ENCODE results near the gene PRRC2C. TPM values are rescaled to one million over a fixed set of nuclear protein-coding genes. Genes with fewer than 3 reads are reported as not detected.

The PRRC2C gene
- total and polyA plus RNA-seq, 2 experiments from 2014 or later, result 47.0 to 88.9 TPM

DNA sequence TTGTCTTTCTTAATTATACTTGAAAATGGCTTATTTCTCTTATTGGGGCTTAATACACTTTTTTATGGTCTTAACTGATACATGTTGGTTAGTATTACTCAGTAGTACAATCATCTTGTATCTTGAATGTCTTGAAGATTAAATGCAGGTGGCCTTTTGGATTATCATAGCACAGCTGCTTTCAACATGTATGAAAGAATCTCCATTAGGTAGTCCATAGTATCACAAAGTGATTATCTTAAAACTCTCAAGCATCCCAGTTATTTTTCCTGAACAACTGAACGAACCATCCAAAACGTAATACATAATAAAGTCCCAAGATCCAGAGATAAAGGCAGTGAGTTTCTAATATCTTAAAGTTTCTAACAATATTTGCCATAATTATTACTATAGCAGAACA, 85.0 kb downstream of the PRRC2C start:
- Histone ChIP-seq H3K9me3 (ENCODE audit: low read depth) (no peaks in the 10 kb centered on the region), H3K9ac (no peak overlapping the region), H3K79me2 (ENCODE audit: insufficient read depth) (peaks cover 56% of the 10 kb centered on the region), H2AFZ (no peak overlapping the region), H3F3A (ENCODE audit: insufficient read depth) (0 out of 2 replicates have a peak, but pooled peaks cover 6% of the 10 kb centered on the region), H3K36me3 (ENCODE audit: low read depth) (peaks cover 80% of the 10 kb centered on the region), H3K27ac (no peak overlapping the region), H3K4me1 (ENCODE audit: insufficient read depth) (no peaks in the 10 kb centered on the region), H3K4me3 (no peak overlapping the region), H3K4me2 (ENCODE audit: unreplicated experiment) (no peak overlapping the region), H3K9me2 (ENCODE audit: insufficient read depth) (no peaks in the 10 kb centered on the region), H3K27me3 (replicated peaks; ENCODE audit: insufficient read depth) (no peaks in the 10 kb centered on the region), H4K20me1 (ENCODE audit: insufficient read depth) (no peaks in the 10 kb centered on the region)
- in situ Hi-C loops (cut with MboI), result no loop called here
- 63 to 71% methylated on average over 2 of the region's 2 CpGs for WGBS, 2 experiments (ENCODE audit: low coverage in 1 of 2, low lambda C conversion rate in 2 of 2, missing lambda C conversion rate in 2 of 2)
- TF ChIP-seq EZH2 (IDR thresholded peaks at IDR 0.05; ENCODE audit: insufficient read depth, poor library complexity, severe bottlenecking), result no peak
- no peak for TF ChIP-seq EZH2phosphoT487 (IDR thresholded peaks at IDR 0.05; ENCODE audit: insufficient read depth, low read depth)
- no peak for DNase-seq

DNA sequence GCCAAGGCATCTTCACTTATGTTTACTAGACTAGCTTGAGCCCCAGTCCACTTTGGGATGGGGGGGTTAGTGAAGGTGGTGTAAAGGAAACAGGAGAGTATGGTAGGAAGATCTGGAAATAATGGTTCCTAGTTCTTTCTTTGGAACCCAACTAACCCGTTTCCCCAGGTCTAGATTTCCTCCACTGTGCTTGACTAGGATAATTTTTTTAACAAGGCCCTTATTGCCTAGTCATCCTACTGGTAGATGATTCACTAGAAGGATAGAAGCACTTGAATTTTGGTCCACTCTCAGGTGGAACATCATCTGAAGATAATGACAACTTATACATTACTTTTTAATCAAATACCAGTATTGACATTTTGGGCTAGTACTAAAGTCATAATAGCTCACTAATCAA, 90.8 kb downstream of the PRRC2C start:
- Histone ChIP-seq H3K9me3 (ENCODE audit: low read depth) (no peaks in the 10 kb centered on the region), H3K9ac (no peak overlapping the region), H3K4me1 (ENCODE audit: insufficient read depth) (no peaks in the 10 kb centered on the region), H2AFZ (no peak overlapping the region), H3K36me3 (ENCODE audit: low read depth) (peaks cover 88% of the 10 kb centered on the region), H3K79me2 (ENCODE audit: insufficient read depth) (peaks cover 29% of the 10 kb centered on the region), H3F3A (ENCODE audit: insufficient read depth) (no peaks in the 10 kb centered on the region), H3K27me3 (replicated peaks; ENCODE audit: insufficient read depth) (no peaks in the 10 kb centered on the region), H3K9me2 (ENCODE audit: insufficient read depth) (no peaks in the 10 kb centered on the region), H4K20me1 (ENCODE audit: insufficient read depth) (no peaks in the 10 kb centered on the region), H3K4me3 (no peak overlapping the region), H3K27ac (no peak overlapping the region), H3K4me2 (ENCODE audit: unreplicated experiment) (no peak overlapping the region)
- peak; percentile 14 for DNase-seq
- in situ Hi-C loops (cut with MboI), result no loop called here
- WGBS, 2 experiments (ENCODE audit: low coverage in 1 of 2, low lambda C conversion rate in 2 of 2, missing lambda C conversion rate in 2 of 2), result 67 to 77% methylated on average over 1 of the region's 1 CpG
- TF ChIP-seq EZH2phosphoT487 (IDR thresholded peaks at IDR 0.05; ENCODE audit: insufficient read depth, low read depth) (no peak), EZH2 (IDR thresholded peaks at IDR 0.05; ENCODE audit: insufficient read depth, poor library complexity, severe bottlenecking) (no peak)

DNA sequence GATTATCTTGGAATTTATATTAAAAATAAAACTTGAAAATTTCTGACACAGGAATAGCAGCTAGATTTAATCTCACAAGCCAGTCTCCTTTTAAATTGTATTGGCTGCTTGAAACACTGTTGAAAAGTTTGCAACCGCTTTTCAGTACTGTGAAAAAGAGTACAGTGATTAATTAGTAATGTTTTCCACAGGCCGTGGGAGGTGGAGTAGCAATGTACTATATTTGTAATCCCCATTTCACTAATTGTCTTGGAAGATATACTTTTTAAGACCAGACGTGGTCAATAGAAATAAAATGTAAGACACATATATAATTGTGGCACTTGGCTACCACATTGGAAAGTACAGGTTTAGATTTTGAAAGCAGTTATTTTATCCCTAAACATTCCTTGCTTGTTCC, 95.9 kb downstream of the PRRC2C start:
- Histone ChIP-seq H3K4me2 (ENCODE audit: unreplicated experiment) (no peak overlapping the region), H2AFZ (no peak overlapping the region), H4K20me1 (ENCODE audit: insufficient read depth) (no peaks in the 10 kb centered on the region), H3K9ac (no peak overlapping the region), H3K9me3 (ENCODE audit: low read depth) (no peaks in the 10 kb centered on the region), H3K27ac (no peak overlapping the region), H3K4me3 (no peak overlapping the region), H3K9me2 (ENCODE audit: insufficient read depth) (no peaks in the 10 kb centered on the region), H3K79me2 (ENCODE audit: insufficient read depth) (peaks cover 24% of the 10 kb centered on the region), H3K27me3 (replicated peaks; ENCODE audit: insufficient read depth) (no peaks in the 10 kb centered on the region), H3K4me1 (ENCODE audit: insufficient read depth) (no peaks in the 10 kb centered on the region), H3F3A (ENCODE audit: insufficient read depth) (no peaks in the 10 kb centered on the region; the same call in none of the 2 replicates), H3K36me3 (ENCODE audit: low read depth) (peaks cover 85% of the 10 kb centered on the region)
- DNase-seq, result peak; percentile 15
- in situ Hi-C loops (cut with MboI), result no loop called here
- TF ChIP-seq EZH2 (IDR thresholded peaks at IDR 0.05; ENCODE audit: insufficient read depth, poor library complexity, severe bottlenecking) (no peak), EZH2phosphoT487 (IDR thresholded peaks at IDR 0.05; ENCODE audit: insufficient read depth, low read depth) (no peak)
- 50 to 59% methylated on average over 3 of the region's 3 CpGs for WGBS, 2 experiments (ENCODE audit: low coverage in 1 of 2, low lambda C conversion rate in 2 of 2, missing lambda C conversion rate in 2 of 2)

DNA sequence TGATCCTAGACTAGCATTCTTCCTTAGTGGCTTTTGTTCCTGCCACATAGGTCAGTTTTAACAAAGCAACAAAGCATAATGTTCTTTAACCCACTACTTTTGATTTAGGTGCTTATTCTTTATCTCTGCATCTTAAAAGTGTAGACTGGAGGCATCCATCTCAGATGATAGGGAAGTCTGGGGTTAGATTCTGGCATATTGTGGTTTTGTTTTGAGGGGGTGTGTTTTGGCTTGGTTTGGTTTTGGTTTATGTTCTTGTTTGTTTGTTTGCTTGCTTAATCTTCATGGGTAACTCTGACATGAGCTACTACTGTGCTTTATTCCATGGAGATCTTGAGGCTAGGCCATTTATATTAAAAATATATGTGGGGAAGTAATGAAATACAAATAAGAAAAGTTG, 96.4 kb downstream of the PRRC2C start:
- in situ Hi-C loops (cut with MboI), result no loop called here
- no peak for DNase-seq
- H3K4me2 ChIP-seq (ENCODE audit: unreplicated experiment), result no peak overlapping the region
- no peak overlapping the region for H3K4me3 ChIP-seq
- peaks cover 79% of the 10 kb centered on the region for H3K36me3 ChIP-seq (ENCODE audit: low read depth)
- H4K20me1 ChIP-seq (ENCODE audit: insufficient read depth), result no peaks in the 10 kb centered on the region
- no peaks in the 10 kb centered on the region for H3K9me3 ChIP-seq (ENCODE audit: low read depth)
- TF ChIP-seq EZH2 (IDR thresholded peaks at IDR 0.05; ENCODE audit: insufficient read depth, poor library complexity, severe bottlenecking) (no peak), EZH2phosphoT487 (IDR thresholded peaks at IDR 0.05; ENCODE audit: insufficient read depth, low read depth) (no peak)
- H3K9ac ChIP-seq, result no peak overlapping the region
- H3K9me2 ChIP-seq (ENCODE audit: insufficient read depth), result no peaks in the 10 kb centered on the region
- no peaks in the 10 kb centered on the region; the same call in none of the 2 replicates for H3F3A ChIP-seq (ENCODE audit: insufficient read depth)
- H3K27ac ChIP-seq, result no peak overlapping the region
- H3K4me1 ChIP-seq (ENCODE audit: insufficient read depth), result no peaks in the 10 kb centered on the region
- H3K27me3 ChIP-seq (replicated peaks; ENCODE audit: insufficient read depth), result no peaks in the 10 kb centered on the region
- no peak overlapping the region for H2AFZ ChIP-seq
- H3K79me2 ChIP-seq (ENCODE audit: insufficient read depth), result peaks cover 24% of the 10 kb centered on the region

DNA sequence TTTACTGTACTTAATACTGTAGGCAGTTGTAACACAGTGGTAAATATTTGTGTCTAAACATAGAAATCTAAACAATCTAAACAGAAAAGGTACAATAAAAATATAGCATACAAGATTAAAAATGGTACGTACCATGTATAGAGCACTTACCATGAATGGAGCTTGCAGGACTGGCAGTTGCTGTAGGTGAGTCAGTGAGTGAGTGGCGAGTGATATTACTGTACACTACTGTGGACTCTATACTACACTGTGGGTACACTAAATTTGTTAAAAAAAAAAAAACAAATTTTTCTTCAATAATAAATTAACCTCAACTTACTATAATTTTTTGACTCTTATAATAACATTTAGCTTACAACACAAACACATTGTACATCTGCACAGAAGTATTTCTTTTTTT, 97.3 kb downstream of the PRRC2C start:
- TF ChIP-seq EZH2 (IDR thresholded peaks at IDR 0.05; ENCODE audit: insufficient read depth, poor library complexity, severe bottlenecking) (no peak), EZH2phosphoT487 (IDR thresholded peaks at IDR 0.05; ENCODE audit: insufficient read depth, low read depth) (no peak)
- Histone ChIP-seq H3K36me3 (ENCODE audit: low read depth) (peaks cover 75% of the 10 kb centered on the region), H3K9ac (no peak overlapping the region), H3K9me3 (ENCODE audit: low read depth) (no peaks in the 10 kb centered on the region), H3K27me3 (replicated peaks; ENCODE audit: insufficient read depth) (no peaks in the 10 kb centered on the region), H3K4me1 (ENCODE audit: insufficient read depth) (no peaks in the 10 kb centered on the region), H3F3A (ENCODE audit: insufficient read depth) (no peaks in the 10 kb centered on the region; the same call in none of the 2 replicates), H4K20me1 (ENCODE audit: insufficient read depth) (no peaks in the 10 kb centered on the region), H3K9me2 (ENCODE audit: insufficient read depth) (no peaks in the 10 kb centered on the region), H3K27ac (no peak overlapping the region), H3K4me3 (no peak overlapping the region), H2AFZ (no peak overlapping the region), H3K4me2 (ENCODE audit: unreplicated experiment) (no peak overlapping the region), H3K79me2 (ENCODE audit: insufficient read depth) (peaks cover 24% of the 10 kb centered on the region)
- in situ Hi-C loops (cut with MboI), result no loop called here
- DNase-seq, result no peak
- 97 to 100% methylated on average over 2 of the region's 2 CpGs for WGBS, 2 experiments (ENCODE audit: low coverage in 1 of 2, low lambda C conversion rate in 2 of 2, missing lambda C conversion rate in 2 of 2)

Measured in GM23248 (cell line).